Effector memory CD8-positive, alpha-beta T cell (primary cell): Measurements from ENCODE around the gene LAMB3.

ENCODE experiments used
- ATAC-seq: fragments of 150-1000 bp; cut with Tn5 transposase; replicated peaks from 2 replicates; pipeline ENCODE4 v1.10.0; 2021; ENCODE audit warnings: mild to moderate bottlenecking, moderate library complexity
- DNase-seq, 3 experiments: peaks; one replicate each; pipeline ENCODE4 v3.0.0; 2021
- H3K27ac Mint-ChIP-seq, 2 donors: one replicate each; pipeline ENCODE4 v1.8.0; 2022; ENCODE audit warnings: mild to moderate bottlenecking in 2 of 2, mixed read lengths in 2 of 2, moderate library complexity in 2 of 2
- H3K27me3 Mint-ChIP-seq, 2 donors: one replicate each; pipeline ENCODE4 v1.8.0; 2022; ENCODE audit warnings: mixed read lengths in 2 of 2
- H3K36me3 Mint-ChIP-seq: one replicate; pipeline ENCODE4 v1.8.0; 2022; ENCODE audit warnings: mild to moderate bottlenecking, moderate library complexity, mixed read lengths; ENCODE audit not compliant: insufficient read depth
- H3K4me1 Mint-ChIP-seq, 2 donors: one replicate each; pipeline ENCODE4 v1.8.0; 2022; ENCODE audit warnings: low read depth in 2 of 2, mixed read lengths in 2 of 2
- H3K4me3 Mint-ChIP-seq, 2 donors: one replicate each; pipeline ENCODE4 v1.8.0; 2022; ENCODE audit warnings: mild to moderate bottlenecking in 2 of 2, mixed read lengths in 2 of 2, moderate library complexity in 2 of 2
- H3K9me3 Mint-ChIP-seq, 2 donors: one replicate each; pipeline ENCODE4 v1.8.0; 2022; ENCODE audit warnings: mixed read lengths in 2 of 2

The LAMB3 gene

DNA sequence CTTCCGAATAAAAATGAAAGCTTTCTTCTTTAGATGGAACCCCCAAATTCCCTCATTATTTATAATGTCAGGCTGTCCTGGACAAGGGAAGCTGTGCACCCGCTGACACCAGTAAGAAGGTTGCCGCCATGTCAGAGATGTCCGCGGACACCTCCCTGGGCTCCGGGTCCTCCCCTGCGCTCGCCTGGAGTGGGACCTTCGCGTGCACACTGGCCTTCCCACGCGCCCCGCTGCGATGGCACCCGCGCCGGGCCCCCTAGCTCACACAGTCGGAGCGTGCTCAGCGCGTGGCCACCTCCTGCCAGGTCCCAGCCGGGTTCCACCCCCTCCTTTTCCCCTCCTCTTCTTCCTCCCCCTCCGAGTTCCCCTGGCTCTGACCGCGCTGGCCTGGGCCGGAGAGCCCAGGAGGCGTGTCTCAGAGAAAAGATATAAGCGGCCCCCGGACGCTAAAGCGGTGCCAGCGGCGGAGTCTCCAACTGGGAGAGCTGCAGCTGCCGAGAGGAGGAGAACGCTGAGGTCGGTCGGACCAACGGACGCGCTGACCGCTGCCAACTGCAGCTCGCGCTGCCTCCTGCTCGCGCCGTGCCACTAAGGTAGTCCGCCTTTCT is 22.8 kb upstream of the LAMB3 start, which contains the start of gene G0S2:
G0S2 (plus strand) TSS at position 456 of the 608 bp plus-strand sequence. CDS start 273 bp downstream, outside the sequence.
- DNase-seq (no peak), ATAC-seq (peak; percentile 48)
- H3K4me3 Mint-ChIP-seq, result peak within 1 kb of the TSS; percentile 64 to 80
- H3K36me3 Mint-ChIP-seq, result peaks cover 9% of the 10 kb centered on the region
- peaks cover 58 to 59% of the 10 kb centered on the region in 2 donors for H3K27me3 Mint-ChIP-seq
- no peaks in the 10 kb centered on the region for H3K9me3 Mint-ChIP-seq
- H3K27ac Mint-ChIP-seq, result peak within 1 kb of the TSS in 1 of 2 donors; percentile 27
- H3K4me1 Mint-ChIP-seq, result peaks cover 18 to 30% of the 10 kb centered on the region in 2 donors

DNA sequence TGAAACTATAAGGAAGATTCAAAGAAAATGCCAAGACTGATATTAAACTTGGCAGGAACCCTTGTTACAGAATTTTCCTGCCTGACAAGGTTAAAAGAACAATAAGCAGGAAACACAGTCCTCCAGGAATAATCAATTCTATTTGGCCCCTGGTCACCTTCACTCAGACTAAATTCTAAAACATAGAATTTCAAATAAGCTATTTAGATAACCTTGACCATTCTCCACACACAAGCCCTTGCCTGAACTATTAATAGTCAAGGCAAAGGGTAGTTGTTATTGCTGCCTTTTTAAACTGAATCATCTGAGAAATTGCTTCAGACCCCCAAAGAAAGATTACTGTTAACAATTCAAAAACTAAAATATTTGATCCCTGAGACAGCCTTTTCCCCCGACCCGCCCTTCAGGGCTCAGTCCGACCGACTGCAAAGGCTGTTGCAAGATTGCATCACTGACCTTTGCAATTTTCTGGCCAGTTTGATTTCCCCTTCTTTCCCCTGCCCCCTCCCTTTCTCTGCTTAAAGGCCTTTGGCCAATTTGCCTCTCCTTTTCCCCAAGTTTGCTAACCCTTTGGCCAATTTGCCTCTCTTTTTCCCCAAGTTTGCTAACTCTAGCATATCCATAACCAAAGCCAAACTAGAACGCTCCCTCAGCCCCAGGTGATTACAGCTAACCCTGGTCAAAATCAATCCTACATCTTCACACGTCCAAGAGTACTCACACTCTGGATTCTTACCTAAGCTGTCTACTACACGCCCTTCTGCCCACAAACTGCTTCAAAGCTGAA is 21.6 kb upstream of the LAMB3 start:
- peaks cover 45 to 48% of the 10 kb centered on the region in 2 donors for H3K27me3 Mint-ChIP-seq
- ATAC-seq (no peak), DNase-seq (no peak)
- H3K4me3 Mint-ChIP-seq, result no peak overlapping the region
- peaks cover 18 to 30% of the 10 kb centered on the region in 2 donors for H3K4me1 Mint-ChIP-seq
- peak overlapping the region in 1 of 2 donors; percentile 27 for H3K27ac Mint-ChIP-seq
- H3K36me3 Mint-ChIP-seq, result peaks cover 9% of the 10 kb centered on the region
- H3K9me3 Mint-ChIP-seq, result no peaks in the 10 kb centered on the region

DNA sequence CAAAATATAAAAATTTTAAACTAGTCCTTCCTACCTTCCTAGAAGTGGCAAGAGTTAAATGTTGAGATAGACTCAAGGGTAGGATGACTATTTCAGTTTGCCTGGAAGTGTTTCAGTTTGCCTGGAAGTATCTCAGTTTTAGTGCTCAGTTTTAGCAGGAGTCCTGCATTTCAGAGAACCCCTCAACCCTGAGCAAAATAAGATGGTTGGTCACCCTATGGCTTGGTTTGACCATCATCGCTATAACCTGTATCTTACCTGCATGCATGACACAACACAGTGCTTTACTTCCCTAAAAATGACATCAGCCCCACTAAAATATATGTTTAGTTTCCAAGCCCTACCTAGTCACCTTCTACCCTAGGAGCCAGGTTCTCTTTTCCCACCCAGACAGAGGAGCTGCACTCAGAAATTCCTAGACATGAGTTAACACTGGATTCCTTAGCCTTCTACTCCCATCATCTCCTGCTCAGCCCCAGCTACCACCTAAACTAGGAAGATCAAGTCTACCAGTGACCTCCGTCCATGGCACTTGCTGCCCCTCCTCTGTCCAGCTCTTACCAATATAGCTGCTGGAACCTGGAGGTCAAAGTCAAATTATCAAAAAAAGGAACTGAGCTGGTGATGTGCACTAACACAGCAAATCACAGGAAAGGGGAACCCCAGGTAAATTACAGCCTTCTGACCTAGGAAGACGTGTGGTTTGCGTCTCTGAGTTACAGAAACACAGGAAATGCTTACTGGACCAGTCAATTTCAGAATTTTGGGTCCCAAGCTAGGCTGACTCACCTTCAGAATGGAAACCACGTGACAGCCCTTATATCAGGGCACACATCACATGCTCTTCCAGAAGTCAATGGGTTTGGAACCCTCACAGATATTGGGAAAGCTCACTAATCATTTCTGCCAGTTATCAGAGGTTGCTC is 20.7 kb upstream of the LAMB3 start:
- Mint-ChIP-seq H3K9me3 (no peaks in the 10 kb centered on the region), H3K27ac (peak overlapping the region; percentile 45 to 70), H3K4me3 (no peak overlapping the region), H3K27me3 (peaks cover 41% of the 10 kb centered on the region in 2 donors), H3K4me1 (peaks cover 18 to 30% of the 10 kb centered on the region in 2 donors), H3K36me3 (peaks cover 9% of the 10 kb centered on the region)
- DNase-seq (peak in 1 of 3 experiments; percentile 12), ATAC-seq (peak; percentile 82)

DNA sequence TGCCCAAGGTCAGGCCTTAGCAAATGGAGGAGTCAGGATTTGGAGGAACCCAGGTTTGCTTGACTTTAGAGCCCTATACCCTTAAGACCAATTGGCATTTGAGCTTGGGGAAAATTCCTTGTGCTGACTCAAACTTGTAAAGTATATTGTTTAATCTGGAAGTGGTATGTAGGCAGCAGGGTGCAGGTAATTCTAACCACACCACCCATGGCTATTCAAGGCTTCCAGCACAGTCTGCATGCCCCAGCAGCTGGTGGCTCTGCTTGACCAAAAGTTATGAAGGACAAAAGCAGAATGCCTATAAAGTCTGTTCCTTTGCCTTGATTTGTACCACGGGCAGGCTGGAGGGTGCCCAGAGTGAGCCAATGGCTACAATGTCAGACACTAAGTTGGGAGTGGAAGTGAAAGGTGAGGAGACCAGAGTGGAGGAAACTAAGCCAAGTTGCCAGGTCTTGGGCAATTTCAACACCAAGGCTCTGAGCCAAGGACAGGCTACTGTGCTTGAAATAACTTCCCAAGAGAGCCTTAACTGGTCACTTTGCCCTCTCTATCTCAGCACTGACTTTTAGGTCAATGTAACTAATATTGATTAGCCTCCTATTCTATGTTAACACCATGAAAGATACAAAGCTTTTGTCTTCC is 18.3 kb upstream of the LAMB3 start:
- peaks cover 18 to 27% of the 10 kb centered on the region in 2 donors for H3K4me1 Mint-ChIP-seq
- H3K4me3 Mint-ChIP-seq, result no peak overlapping the region
- peaks cover 17 to 18% of the 10 kb centered on the region in 2 donors for H3K27me3 Mint-ChIP-seq
- ATAC-seq, result no peak
- DNase-seq, result no peak
- peaks cover 9% of the 10 kb centered on the region for H3K36me3 Mint-ChIP-seq
- no peak overlapping the region for H3K27ac Mint-ChIP-seq
- H3K9me3 Mint-ChIP-seq, result no peaks in the 10 kb centered on the region

DNA sequence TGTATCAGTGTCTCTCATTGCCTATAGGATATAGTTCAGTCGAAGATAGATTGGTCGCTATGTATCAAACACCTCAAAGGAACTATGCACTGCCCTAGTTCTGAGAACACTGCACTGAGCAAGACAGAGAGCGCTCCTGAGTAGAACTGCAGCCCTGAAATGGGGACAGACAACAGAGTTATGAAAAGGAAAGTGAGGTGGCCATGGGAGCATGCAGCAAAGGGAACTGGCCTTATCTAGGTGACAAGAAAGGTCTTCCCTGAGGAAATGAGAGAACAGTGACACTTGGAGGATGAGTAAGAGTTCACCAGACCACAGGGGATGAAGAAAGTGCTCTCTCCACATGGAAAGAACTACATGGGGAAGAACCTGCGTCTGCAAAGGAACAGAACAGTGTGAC is 15.5 kb upstream of the LAMB3 start:
- peaks cover 3% of the 10 kb centered on the region for H3K36me3 Mint-ChIP-seq
- no peak overlapping the region for H3K27ac Mint-ChIP-seq
- peaks cover 0 to 6% of the 10 kb centered on the region in 2 donors for H3K4me1 Mint-ChIP-seq
- H3K27me3 Mint-ChIP-seq, result no peaks in the 10 kb centered on the region
- ATAC-seq (no peak), DNase-seq (no peak)
- H3K9me3 Mint-ChIP-seq, result no peaks in the 10 kb centered on the region
- H3K4me3 Mint-ChIP-seq, result no peak overlapping the region

DNA sequence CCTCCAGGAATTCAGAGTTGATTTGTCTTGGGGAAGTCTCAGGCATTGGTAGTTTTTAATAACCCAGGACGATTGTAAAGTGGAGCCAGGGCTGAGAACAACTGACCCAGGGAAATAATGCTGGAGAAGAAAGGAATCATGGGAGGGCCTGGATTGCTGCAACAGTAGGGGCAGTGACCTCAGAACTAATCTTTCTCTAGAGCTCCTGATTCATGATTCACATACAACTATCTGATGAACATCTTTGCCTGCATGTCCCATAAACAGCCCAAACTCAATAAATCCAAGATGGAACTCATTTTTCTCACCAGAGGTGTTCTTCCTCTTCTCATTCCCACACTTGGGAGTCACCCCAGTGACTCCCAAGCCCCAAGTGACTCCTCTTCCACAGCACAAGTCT is 14.9 kb upstream of the LAMB3 start:
- Mint-ChIP-seq H3K27me3 (no peaks in the 10 kb centered on the region), H3K9me3 (no peaks in the 10 kb centered on the region), H3K27ac (no peak overlapping the region), H3K4me1 (peaks cover 0 to 6% of the 10 kb centered on the region in 2 donors), H3K36me3 (peaks cover 3% of the 10 kb centered on the region), H3K4me3 (no peak overlapping the region)
- ATAC-seq, result no peak
- DNase-seq, result no peak

DNA sequence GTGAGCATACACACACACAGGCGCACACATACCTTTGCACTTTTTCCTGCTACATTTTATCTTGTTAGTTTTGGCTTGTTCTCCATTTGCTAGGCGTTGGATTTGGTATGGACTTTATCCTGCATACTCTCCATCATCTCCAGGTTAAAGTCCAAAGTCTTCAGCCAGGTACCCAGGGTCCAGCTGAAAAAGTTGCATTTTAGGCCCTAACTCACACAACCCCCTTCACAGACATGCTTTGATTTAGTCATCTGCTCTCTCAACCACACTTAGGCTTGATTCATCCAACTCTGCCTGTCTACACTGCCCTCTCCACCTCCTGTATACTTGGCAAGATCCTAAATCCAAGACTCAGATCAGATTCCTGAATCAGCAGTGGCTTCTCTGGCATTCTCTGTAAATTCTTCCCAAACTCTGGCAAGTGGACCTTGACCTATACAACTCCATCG is 10.7 kb upstream of the LAMB3 start:
- ATAC-seq, result no peak
- Mint-ChIP-seq H3K27ac (no peak overlapping the region), H3K36me3 (no peaks in the 10 kb centered on the region), H3K9me3 (no peaks in the 10 kb centered on the region), H3K4me3 (no peak overlapping the region), H3K4me1 (peaks cover 3 to 4% of the 10 kb centered on the region in 2 donors), H3K27me3 (no peaks in the 10 kb centered on the region)
- DNase-seq, result no peak

DNA sequence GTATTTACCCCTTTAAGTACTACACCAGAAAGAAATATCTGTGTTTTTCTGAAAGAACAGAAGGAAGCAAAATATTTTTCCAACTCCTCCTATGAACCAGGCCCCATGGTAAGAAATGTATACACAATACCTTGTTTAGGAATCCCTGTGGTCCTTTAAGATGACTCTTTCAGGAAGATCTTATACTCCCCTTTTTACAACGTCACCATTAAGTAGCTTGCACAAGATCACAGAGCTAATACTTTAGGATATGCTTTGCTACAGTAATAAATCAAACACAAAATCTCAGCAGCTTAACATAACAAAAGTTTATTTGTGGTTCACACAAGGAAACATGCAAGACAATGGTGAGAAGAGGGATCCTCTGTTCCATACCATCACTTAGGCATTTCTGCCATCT is 8.8 kb upstream of the LAMB3 start:
- Mint-ChIP-seq H3K9me3 (no peaks in the 10 kb centered on the region), H3K27me3 (no peaks in the 10 kb centered on the region), H3K4me1 (peaks cover 3 to 4% of the 10 kb centered on the region in 2 donors), H3K36me3 (no peaks in the 10 kb centered on the region), H3K27ac (no peak overlapping the region), H3K4me3 (no peak overlapping the region)
- DNase-seq (no peak), ATAC-seq (no peak)

DNA sequence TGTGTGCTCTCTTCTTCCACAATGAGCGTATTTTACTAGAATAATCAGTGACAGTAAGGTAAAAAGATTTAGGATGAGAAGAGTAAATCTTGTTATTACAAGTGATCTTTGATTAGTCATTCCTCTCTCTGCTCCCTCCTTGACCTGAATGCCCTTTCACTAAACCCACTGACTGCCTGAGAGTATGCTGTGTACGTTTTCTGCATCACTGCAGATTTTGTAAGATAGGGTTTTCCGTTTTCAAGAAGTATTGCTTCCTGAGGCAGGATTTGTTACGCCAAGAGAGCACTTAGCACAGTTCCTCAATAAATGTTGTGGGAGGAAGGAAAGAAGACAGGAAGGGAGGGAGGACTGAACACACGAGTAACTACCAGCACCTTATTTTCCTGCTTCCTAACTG is 7.7 kb upstream of the LAMB3 start:
- Mint-ChIP-seq H3K27ac (no peak overlapping the region), H3K4me1 (peaks cover 3 to 4% of the 10 kb centered on the region in 2 donors)

DNA sequence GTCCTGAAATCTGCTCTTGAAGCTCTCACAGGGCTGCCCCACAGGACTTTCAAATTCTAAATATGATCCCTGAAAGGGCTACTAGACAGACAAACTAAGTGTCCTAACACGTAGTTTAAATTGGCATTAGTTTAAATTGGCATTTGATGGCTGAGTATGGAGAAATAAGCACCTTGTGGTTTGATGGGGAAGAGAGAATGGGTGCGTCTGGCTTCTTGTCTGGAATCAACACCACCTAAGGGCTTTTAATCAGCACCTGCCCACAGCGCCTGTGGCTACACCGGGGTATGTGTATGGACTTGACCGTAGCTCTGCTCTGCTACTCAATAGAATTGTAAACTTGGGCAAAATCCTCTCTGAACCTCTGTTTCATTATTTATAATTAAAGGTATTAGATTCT is 5.7 kb upstream of the LAMB3 start:
- no peak overlapping the region for H3K4me3 Mint-ChIP-seq
- no peak for DNase-seq
- peaks cover 3 to 4% of the 10 kb centered on the region in 2 donors for H3K4me1 Mint-ChIP-seq
- H3K27ac Mint-ChIP-seq, result peak overlapping the region in 1 of 2 donors; percentile 29
- H3K9me3 Mint-ChIP-seq, result no peaks in the 10 kb centered on the region
- no peaks in the 10 kb centered on the region for H3K36me3 Mint-ChIP-seq
- no peak for ATAC-seq
- H3K27me3 Mint-ChIP-seq, result no peaks in the 10 kb centered on the region

More for the DNA sequence above, 7.7 kb upstream of the LAMB3 start:
- DNase-seq (no peak), ATAC-seq (peak; percentile 48)
- H3K36me3 Mint-ChIP-seq, result no peaks in the 10 kb centered on the region
- no peaks in the 10 kb centered on the region for H3K9me3 Mint-ChIP-seq
- H3K4me3 Mint-ChIP-seq, result no peak overlapping the region
- no peaks in the 10 kb centered on the region for H3K27me3 Mint-ChIP-seq

DNA sequence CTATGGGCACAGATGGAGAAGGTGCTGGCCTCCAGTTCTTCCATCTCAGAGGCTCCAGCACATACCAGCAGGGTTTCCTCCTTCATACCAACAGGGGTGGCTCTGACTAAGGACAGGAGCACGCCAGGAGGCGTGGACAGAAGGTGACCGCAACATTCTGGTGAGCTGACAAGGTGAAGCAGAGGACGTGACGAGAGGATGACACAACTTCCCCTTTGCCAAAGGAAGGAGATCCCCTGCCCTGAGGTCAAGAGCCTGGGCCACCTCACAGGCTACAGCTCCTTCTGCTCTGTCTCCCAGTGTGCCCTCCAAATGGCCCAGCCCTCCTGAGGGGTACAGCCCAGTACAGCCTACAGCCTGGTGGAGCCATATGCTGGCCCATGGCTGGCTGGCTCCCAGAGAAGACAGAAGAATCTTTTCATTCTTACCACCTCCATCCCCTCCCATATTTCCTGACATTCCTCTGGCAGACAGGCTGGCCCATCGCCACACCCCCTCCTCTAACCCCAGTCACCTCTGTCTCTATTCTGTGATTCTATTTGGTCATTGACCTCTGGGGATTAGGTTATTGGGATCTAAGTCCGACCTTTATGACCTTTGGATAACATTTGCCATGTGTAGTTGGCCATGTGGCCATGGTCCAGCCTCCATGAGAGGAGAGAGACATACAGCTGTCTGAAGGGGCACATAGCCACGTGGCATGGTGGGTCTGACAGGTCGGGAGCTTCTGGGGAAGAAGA is 5.1 kb upstream of the LAMB3 start:
- DNase-seq, result no peak
- peak; percentile 62 for ATAC-seq

DNA sequence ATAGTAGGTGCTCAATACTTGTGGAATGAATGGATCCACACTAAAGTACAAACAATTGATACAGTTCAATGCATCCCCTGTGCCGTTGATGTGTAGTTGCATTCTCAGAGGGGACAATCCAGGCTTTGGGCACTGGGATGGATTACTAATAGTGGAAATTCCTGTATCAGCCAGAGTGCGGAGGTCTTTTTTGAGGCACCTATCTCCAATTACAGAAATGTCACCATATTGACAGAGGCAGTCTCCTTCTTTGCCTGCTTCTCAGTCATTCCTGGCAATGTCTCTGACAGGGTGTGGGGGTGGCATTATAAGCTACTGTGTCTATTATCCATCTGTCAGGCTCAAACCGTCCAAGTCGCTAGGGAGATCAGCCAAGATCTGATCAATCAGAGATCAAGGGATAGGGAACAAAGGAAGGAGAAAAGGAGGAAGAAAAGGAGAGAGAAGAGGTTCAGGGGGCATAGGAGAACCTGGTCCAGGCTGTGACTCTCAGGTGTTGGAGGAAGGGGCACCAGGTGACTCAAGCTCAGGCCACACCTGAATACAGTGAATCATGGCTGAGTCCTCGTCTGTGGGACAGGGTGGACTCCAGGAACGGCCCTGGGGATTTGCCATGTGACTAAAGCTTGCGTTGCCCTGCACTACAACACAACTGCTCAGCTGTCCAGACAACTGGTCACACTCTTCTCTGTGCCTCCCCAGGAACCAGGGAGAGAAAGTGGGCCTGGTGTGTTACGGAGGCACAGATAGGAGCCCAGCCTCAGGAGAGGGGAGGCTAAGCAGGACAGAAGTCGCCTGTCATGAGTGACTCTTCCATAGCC is 3.4 kb upstream of the LAMB3 start:
- H3K4me1 Mint-ChIP-seq, result peaks cover 8 to 15% of the 10 kb centered on the region in 2 donors
- no peak overlapping the region for H3K27ac Mint-ChIP-seq
- no peaks in the 10 kb centered on the region for H3K9me3 Mint-ChIP-seq
- H3K27me3 Mint-ChIP-seq, result no peaks in the 10 kb centered on the region
- H3K4me3 Mint-ChIP-seq, result no peak overlapping the region
- DNase-seq (no peak), ATAC-seq (no peak)
- H3K36me3 Mint-ChIP-seq, result no peaks in the 10 kb centered on the region

More for the DNA sequence above, 5.1 kb upstream of the LAMB3 start:
- Mint-ChIP-seq H3K9me3 (no peaks in the 10 kb centered on the region), H3K27me3 (no peaks in the 10 kb centered on the region), H3K27ac (peak overlapping the region in 1 of 2 donors; percentile 29), H3K4me3 (no peak overlapping the region), H3K4me1 (peaks cover 4 to 5% of the 10 kb centered on the region in 2 donors), H3K36me3 (no peaks in the 10 kb centered on the region)
